GM08714 (cell line): ENCODE measurements around the gene MYLK2.

Source experiments
- H3K4me3 ChIP-seq: fragments of 200-500 bp; sonication (Bioruptor generic); 2 replicates; pipeline ENCODE4 v1.5.1; 2014; ENCODE audit warnings: mild to moderate bottlenecking, low read length, inconsistent platforms
- ZNF274 ChIP-seq: IDR thresholded peaks from 2 replicates; pipeline ENCODE4 v1.6.1; 2012; ENCODE audit warnings: mild to moderate bottlenecking, low read depth, low read length

Gene MYLK2

DNA sequence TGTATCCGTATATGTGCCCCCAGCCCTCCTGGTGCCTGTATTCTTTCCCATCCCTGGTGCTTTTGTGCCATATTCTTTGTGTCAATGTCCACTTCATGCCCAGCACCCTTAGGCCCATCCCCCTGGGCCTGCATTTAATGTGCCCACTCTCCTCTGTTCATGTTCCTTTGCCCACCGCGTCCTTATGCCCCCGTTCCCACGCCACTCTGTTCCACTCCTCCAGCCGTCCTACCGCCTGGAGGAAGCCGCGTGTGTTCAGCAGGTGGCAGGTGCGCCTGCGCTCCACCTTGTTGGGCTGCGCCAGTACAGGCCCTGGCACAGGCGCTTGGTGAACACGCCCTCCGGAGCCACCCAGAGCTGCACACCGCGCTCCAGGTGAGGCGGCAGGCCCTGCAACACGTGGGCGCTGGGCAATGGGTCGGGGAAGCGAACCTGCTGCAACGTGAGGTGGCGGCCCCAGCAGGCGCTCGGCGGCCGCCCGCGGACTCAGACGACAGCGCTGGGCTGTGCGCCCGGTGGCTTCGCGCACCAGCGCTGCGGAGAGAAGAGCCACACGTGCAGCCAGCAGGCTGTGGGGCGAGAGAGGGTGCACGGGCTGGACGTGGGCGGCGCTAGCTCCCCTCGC, 30.3 kb downstream of the MYLK2 start:
- no peak for TF ChIP-seq ZNF274
- no peak overlapping the region for H3K4me3 ChIP-seq

DNA sequence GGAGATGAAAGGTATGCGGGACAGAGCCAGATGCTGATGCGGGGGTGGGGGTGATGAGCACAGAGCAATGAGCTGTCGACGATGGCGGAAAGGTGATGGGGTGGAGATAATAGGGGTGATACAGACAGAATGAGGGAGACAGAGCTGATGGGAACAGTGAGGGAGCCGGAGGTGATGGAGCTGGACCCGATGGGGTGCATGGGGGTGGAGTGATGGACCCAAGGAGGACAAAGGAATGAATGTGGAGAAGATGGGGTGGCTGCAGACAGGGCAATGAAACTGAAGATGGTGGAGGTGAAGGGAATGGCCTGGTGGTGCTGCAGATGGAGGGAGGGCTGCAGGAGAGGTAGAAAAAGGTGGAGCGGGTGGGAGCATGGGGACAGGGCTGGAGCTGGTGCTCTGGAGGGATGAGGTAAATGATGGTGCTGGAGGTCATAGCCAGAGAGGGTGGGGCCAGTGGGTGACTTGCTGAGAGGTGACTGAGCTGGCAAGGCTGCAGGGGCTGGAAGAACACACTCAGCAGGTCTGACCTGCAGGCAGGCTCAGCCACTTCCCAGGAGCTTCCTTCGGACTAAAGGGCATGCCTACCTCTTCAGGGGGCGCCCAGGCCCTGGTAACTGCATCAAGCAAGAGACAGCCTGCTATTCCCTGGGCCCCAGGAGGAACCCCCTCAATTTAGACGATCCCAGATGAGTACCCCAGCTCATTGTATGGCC, 32.2 kb downstream of the MYLK2 start:
- TF ChIP-seq ZNF274 = no peak

GRCh38 chr20:31853481-31853880, 34.3 kb downstream of the MYLK2 start:
- no peak overlapping the region for H3K4me3 ChIP-seq
- no peak for TF ChIP-seq ZNF274

More for the DNA sequence above, 32.2 kb downstream of the MYLK2 start:
- H3K4me3 ChIP-seq = no peak overlapping the region

DNA sequence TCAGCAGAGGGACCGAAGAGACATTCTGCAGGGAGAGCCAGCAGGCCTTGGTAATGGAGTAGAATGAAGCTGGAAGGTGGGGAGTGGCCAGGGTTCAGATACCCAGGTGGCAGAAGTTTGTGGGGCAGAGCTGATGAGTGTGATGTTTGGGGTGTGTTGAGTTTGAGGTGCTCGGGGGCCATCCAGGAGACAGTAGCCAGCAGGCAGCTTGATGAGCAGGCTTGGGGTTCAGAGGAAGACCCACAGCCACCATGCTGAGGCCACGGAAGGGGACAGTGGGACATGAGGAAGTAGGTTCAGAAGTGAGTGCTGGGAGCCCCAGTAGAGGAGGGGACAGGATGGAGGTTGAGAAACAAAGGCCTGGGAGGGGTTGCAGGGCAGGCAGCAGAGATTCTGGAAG, 37.4 kb downstream of the MYLK2 start:
- no peak overlapping the region for H3K4me3 ChIP-seq
- no peak for TF ChIP-seq ZNF274

DNA sequence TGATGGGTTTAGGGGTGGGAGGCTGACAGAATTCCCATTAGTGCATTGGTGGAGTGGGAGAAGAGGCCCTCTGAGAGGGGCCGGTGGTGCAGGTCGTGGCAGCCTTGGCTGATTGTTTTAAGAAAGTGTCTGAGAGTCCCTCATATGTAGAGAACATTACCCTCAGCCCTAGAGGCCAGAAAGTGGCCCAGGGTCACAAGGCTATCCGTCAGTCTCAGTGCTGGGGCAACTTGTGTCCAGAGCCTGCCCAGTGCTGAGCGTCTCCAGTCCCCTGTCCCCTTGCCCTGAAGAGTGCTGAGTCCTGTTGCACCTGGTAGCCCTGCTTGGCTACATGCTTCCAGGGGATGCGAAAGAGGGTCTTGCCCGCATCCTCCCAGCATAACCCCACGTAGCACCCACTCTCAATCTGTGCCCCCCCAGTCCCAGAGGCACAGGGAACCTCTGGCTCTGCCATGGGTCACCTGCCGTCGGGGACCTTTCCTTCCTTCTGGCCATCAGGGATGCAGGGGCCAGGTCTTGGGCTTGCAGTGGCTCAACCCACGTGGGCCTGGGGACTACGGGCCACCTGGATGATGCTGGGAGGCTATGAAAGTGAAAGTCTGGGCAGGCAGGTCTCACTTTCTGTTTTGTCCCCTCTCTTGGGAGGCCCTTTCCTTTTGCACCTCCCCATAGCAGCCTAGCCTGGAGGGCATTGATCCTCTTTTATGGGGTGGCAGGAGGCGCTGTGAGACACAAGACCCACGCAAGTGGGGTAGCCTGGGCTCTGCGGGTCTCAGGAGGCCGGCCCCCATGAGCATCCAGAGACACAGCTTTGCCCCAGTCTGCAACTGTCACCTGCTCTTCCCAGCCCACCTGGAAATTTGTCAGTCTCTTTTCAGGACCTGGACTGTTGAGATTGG, 39.0 kb downstream of the MYLK2 start:
- no peak for TF ChIP-seq ZNF274
- no peak overlapping the region for H3K4me3 ChIP-seq

GRCh38 chr20:31858760-31859083, 39.6 kb downstream of the MYLK2 start:
- no peak for TF ChIP-seq ZNF274

DNA sequence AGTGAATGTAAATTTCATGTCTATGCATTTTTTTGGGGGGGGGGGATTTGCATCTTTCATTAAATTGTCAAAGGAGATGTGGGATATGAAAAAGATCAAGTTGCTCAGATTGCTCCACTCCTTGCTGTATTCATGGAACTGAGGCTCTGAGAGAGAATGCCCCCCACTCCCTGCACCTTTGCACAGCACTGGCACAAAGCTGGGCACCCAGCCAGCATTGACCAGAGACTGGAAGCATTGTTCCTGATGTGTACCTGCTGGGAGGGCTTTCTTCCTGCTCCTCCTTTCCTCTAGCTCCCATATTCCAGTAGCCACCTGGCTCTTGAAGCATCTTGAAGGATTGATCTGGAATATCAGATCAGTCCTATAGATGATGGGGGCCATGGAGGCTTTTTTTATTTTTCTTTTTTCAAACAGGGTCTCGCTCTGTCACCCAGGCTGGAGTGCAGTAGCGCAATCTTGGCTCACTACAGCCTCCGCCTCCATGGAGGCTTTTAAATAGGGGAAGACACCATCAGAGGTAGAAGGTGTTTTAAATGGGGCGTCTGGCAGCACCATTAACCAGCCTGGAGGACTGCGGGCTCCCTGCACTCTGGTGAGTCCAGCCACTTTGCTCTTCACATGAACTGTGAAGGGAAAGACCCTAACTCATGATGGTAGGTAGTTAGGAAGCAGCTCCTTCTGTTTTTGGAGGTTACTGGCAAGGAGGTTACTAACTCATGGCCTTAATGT, 40.3 kb downstream of the MYLK2 start:
- no peak overlapping the region for H3K4me3 ChIP-seq

More at GRCh38 chr20:31858760-31859083, 39.6 kb downstream of the MYLK2 start:
- no peak overlapping the region for H3K4me3 ChIP-seq

DNA sequence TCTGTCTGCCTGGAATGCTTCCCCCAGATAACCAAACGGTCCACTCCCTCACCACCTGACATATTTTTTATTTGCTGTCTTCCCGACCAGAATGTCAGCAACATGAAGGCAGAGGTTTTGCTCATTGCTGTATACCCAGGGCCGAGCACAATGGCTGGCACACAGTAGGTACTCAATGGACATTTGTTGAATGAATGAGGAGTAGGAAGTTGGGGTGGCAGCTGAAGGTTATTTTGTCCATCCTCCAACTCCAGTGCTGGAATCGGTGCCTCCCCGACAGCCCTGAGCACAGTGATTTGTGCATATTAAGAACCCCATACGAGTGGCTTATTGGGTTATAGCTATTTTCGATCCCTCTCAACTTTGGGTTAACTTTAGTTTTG, 40.8 kb downstream of the MYLK2 start:
- no peak overlapping the region for H3K4me3 ChIP-seq
- no peak for TF ChIP-seq ZNF274

More for the DNA sequence above, 40.3 kb downstream of the MYLK2 start:
- TF ChIP-seq ZNF274 = no peak

- no peak overlapping the region for H3K4me3 ChIP-seq
- TF ChIP-seq ZNF274 = no peak
Measured at GRCh38 chr20:31860390-31861134, 41.4 kb downstream of the MYLK2 start.

DNA sequence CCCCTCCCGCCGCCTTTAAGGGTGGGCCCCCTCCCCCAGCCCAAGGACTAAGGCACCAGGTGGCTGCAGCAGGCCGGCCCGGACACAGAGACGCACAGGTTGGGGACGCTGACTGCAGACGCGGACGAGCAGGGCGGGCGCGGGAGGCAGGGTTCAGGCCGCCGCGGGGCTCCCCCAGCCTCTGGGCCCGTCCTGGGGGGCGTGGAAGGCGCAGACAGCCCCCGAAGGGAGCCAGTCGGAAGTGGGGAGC, 41.9 kb downstream of the MYLK2 start:
- no peak for TF ChIP-seq ZNF274
- peak overlapping the region; percentile 48; the same call in 1 of the 2 replicates for H3K4me3 ChIP-seq

DNA sequence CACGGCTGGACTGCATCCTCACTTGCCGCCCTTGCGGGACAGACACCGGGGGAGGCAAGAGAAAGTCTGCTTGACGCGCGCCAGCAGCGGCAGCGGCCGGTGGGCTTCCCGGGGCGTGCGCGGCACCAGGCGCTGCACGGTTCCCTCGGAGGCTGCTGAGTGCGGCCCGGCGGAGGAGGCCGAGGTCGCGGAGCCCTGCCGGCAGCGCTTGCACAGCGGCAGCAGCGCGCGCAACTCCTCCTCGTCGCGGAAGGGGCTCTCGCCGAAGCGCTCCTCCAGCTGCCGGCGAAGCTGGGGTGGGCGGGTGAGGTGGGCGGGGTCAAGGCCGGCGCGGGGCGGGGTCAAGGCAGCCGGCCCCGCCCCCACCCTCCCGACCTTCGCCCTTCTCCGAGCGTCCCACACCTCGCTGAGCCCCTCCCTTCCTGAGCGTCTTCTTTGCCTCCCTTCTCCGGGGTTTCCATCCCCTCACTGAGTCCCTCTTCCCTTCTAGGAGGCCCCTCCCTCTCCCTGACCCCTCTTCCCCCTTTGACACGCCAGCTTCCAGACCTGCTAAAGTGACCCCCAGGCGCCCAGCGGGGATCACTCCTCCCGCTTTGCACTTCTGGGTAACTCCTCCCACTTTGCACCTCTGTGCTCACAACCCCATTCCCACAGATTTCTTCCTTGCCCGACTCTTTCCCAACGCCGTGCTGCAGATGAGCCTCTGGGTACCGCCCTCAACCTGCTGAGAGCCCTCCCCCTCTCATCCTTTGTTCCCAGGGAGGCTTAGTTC, 42.4 kb downstream of the MYLK2 start:
- peak overlapping the region; percentile 48; the same call in 1 of the 2 replicates for H3K4me3 ChIP-seq
- no peak for TF ChIP-seq ZNF274

GRCh38 chr20:31862157-31862470, 43.0 kb downstream of the MYLK2 start:
- H3K4me3 ChIP-seq = no peak overlapping the region
- no peak for TF ChIP-seq ZNF274

DNA sequence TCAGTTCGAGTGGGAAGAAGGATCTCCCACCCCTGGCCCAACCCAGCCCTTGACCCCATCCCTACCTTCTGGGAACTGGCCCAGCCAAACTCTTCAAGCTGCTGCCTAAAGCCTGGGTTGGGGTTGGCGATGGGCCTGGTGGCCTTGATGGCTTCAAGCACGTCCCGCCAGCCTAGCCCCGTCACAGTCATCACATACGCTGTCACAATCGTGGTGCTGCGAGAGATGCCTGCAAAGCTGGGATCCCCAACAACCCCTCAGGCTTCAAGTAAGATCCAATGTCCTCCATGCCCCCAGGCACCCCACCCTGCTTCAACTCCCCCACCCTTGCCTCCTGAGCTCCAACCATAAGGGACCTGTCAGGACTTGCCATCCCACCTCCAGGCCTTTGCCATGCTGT, 43.4 kb downstream of the MYLK2 start:
- H3K4me3 ChIP-seq = no peak overlapping the region
- no peak for TF ChIP-seq ZNF274
